RWPE2 (cell line): ENCODE results near the gene RBM8A.
"Not testable (repeated sequence)": the region's sequence is repeated elsewhere in the genome, so short reads cannot be mapped to it uniquely, and the experiment has no call there.

Experiments used
- ATAC-seq: fragments of 200-7000 bp; cut with Tn5 transposase; 3 replicates; pipeline ENCODE4 v1.9.1; 2021; ENCODE audit warnings: low read depth
- DNase-seq: peaks from one replicate; pipeline ENCODE4 v3.0.0-alpha.2; 2020; ENCODE audit warnings: low spot score
- H3K27ac ChIP-seq: fragments of 450-650 bp; 2 replicates; pipeline ENCODE4 v1.5.1; 2017; ENCODE audit warnings: mild to moderate bottlenecking; ENCODE audit not compliant: poor library complexity, severe bottlenecking
- H3K27me3 ChIP-seq: fragments of 250-450 bp; sonication (Bioruptor Pico); 2 replicates; pipeline ENCODE4 v1.5.1; 2021; ENCODE audit warnings: mild to moderate bottlenecking, moderate library complexity; ENCODE audit not compliant: insufficient read depth, poor library complexity, severe bottlenecking
- H3K36me3 ChIP-seq: fragments of 250-450 bp; sonication (Bioruptor Pico); 2 replicates; pipeline ENCODE4 v1.5.1; 2020; ENCODE audit warnings: low read depth, mild to moderate bottlenecking, moderate library complexity
- H3K4me1 ChIP-seq: fragments of 250-450 bp; sonication (Bioruptor Pico); 2 replicates; pipeline ENCODE4 v1.5.1; 2021; ENCODE audit warnings: mild to moderate bottlenecking, moderate library complexity; ENCODE audit not compliant: insufficient read depth, poor library complexity, severe bottlenecking
- H3K4me3 ChIP-seq: fragments of 250-450 bp; sonication (Bioruptor Pico); 2 replicates; pipeline ENCODE4 v1.5.1; 2021; ENCODE audit warnings: mild to moderate bottlenecking, moderate library complexity; ENCODE audit not compliant: severe bottlenecking
- H3K9me3 ChIP-seq: fragments of 250-450 bp; sonication (Bioruptor Pico); 2 replicates; pipeline ENCODE4 v1.5.1; 2021; ENCODE audit warnings: mild to moderate bottlenecking, moderate library complexity; ENCODE audit not compliant: severe bottlenecking
- CTCF ChIP-seq: fragments of 450-650 bp; IDR thresholded peaks from one replicate; pipeline ENCODE4 v1.5.1; 2017; ENCODE audit warnings: mild to moderate bottlenecking, moderate library complexity; ENCODE audit not compliant: poor library complexity, severe bottlenecking

Gene RBM8A

GRCh38 chr1:145927916-145928643 lies 796 bp upstream of the RBM8A start:
- no peak for TF ChIP-seq CTCF
- Histone ChIP-seq H3K4me3 (peak overlapping the region; percentile 74), H3K27me3 (no peaks in the 10 kb centered on the region), H3K36me3 (peaks cover 23% of the 10 kb centered on the region), H3K27ac (peak overlapping the region; percentile 57), H3K4me1 (peaks cover 6% of the 10 kb centered on the region), H3K9me3 (no peaks in the 10 kb centered on the region)
- no peak for DNase-seq
- ATAC-seq: no peak

GRCh38 chr1:145926686-145927062 lies 610 bp downstream of the RBM8A start:
- H3K27ac ChIP-seq: peak overlapping the region; percentile 57

GRCh38 chr1:145922266-145922665 lies 5.0 kb downstream of the RBM8A start:
- H3K27ac ChIP-seq: no peak overlapping the region
- ATAC-seq (no peak), DNase-seq (no peak)
- no peak for TF ChIP-seq CTCF
- H3K4me1 ChIP-seq: peaks cover 6% of the 10 kb centered on the region
- H3K4me3 ChIP-seq: no peak overlapping the region
- peaks cover 30% of the 10 kb centered on the region for H3K36me3 ChIP-seq
- H3K27me3 ChIP-seq: no peaks in the 10 kb centered on the region
- H3K9me3 ChIP-seq: no peaks in the 10 kb centered on the region

More at GRCh38 chr1:145926686-145927062, 610 bp downstream of the RBM8A start:
- Histone ChIP-seq H3K9me3 (no peaks in the 10 kb centered on the region), H3K27me3 (no peaks in the 10 kb centered on the region), H3K4me1 (peaks cover 6% of the 10 kb centered on the region), H3K36me3 (peaks cover 30% of the 10 kb centered on the region), H3K4me3 (peak overlapping the region; percentile 74)
- no peak for ATAC-seq
- TF ChIP-seq CTCF: no peak
- DNase-seq: no peak

GRCh38 chr1:145920297-145920696 lies 7.0 kb downstream of the RBM8A start:
- H3K4me1 ChIP-seq, H3K27me3 ChIP-seq, ATAC-seq: not testable (repeated sequence)

GRCh38 chr1:145918992-145919939 lies 8.0 kb downstream of the RBM8A start:
- H3K4me3 ChIP-seq: peak overlapping the region; percentile 68
- no peaks in the 10 kb centered on the region for H3K9me3 ChIP-seq
- no peak for TF ChIP-seq CTCF
- no peak for DNase-seq
- peak overlapping the region; percentile 63 for H3K27ac ChIP-seq
- no peaks in the 10 kb centered on the region for H3K27me3 ChIP-seq
- peaks cover 33% of the 10 kb centered on the region for H3K36me3 ChIP-seq
- peak; percentile 88 for ATAC-seq
- no peaks in the 10 kb centered on the region for H3K4me1 ChIP-seq

More at GRCh38 chr1:145920297-145920696, 7.0 kb downstream of the RBM8A start:
- Histone ChIP-seq H3K4me3 (peak overlapping the region; percentile 68), H3K36me3 (peaks cover 30% of the 10 kb centered on the region)
- H3K9me3 ChIP-seq, H3K27ac ChIP-seq, DNase-seq: not testable (repeated sequence)
